GM12878 (cell line): ENCODE measurements around the gene ERN1. TPM values are rescaled to one million over a fixed set of nuclear protein-coding genes. Genes with fewer than 3 reads are reported as not detected.

ENCODE experiments used
- ASH2L ChIP-seq: fragments of 300-600, 200-600 bp; sonication (generic); IDR thresholded peaks from 2 replicates; pipeline ENCODE4 v1.6.1; 2017; ENCODE audit warnings: low read depth, mild to moderate bottlenecking, borderline replicate concordance
- ATF7 ChIP-seq: fragments of 450-650 bp; IDR thresholded peaks from 2 replicates; pipeline ENCODE4 v1.6.1; 2016; ENCODE audit warnings: low read depth, mild to moderate bottlenecking
- BMI1 ChIP-seq: fragments of 450-650 bp; IDR thresholded peaks from 2 replicates; pipeline ENCODE4 v1.6.1; 2016; ENCODE audit warnings: mild to moderate bottlenecking, moderate library complexity, borderline replicate concordance
- CHD1 ChIP-seq: IDR thresholded peaks from 2 replicates; pipeline ENCODE4 v1.6.1; 2012; ENCODE audit warnings: low read depth, low read length, improper control_type of control experiment
- CREM ChIP-seq: IDR thresholded peaks from 2 replicates; pipeline ENCODE4 v1.6.1; 2014; ENCODE audit warnings: antibody characterized with exemption, low read depth
- IKZF2 ChIP-seq, 2 experiments: fragments of 450-650 bp; IDR thresholded peaks; 2 replicates each; pipeline ENCODE4 v1.6.1; 2017; ENCODE audit warnings: mild to moderate bottlenecking in 2 of 2, moderate library complexity in 2 of 2
- MTA2 ChIP-seq: fragments of 450-650 bp; IDR thresholded peaks from 2 replicates; pipeline ENCODE4 v1.6.1; 2016; ENCODE audit warnings: low read depth, mild to moderate bottlenecking, moderate library complexity
- MYB ChIP-seq: fragments of 150-350 bp; IDR thresholded peaks from 2 replicates; pipeline ENCODE4 v1.6.1; 2014; ENCODE audit warnings: mild to moderate bottlenecking, low read depth, low read length, borderline replicate concordance
- MYC ChIP-seq: IDR thresholded peaks from 2 replicates; pipeline ENCODE4 v1.6.1; 2011; ENCODE audit warnings: mild to moderate bottlenecking, low read length, moderate library complexity, inconsistent platforms; ENCODE audit not compliant: insufficient read depth, insufficient replicate concordance, insufficient read length, severe bottlenecking
- PAX5 ChIP-seq: IDR thresholded peaks from 2 replicates; pipeline ENCODE4 v1.6.1; 2011; ENCODE audit warnings: low read depth, low read length, borderline replicate concordance
- SIX5 ChIP-seq: IDR thresholded peaks from 2 replicates; pipeline ENCODE4 v1.6.1; 2011; ENCODE audit warnings: mild to moderate bottlenecking, low read depth, low read length, moderate library complexity; ENCODE audit not compliant: severe bottlenecking
- SMAD5 ChIP-seq: IDR thresholded peaks from 2 replicates; pipeline ENCODE4 v1.6.1; 2016; ENCODE audit warnings: antibody characterized with exemption, low read depth
- SMARCA5 ChIP-seq: fragments of 450-650 bp; IDR thresholded peaks from 2 replicates; pipeline ENCODE4 v1.6.1; 2017; ENCODE audit warnings: mild to moderate bottlenecking
- SP1 ChIP-seq: IDR thresholded peaks from one replicate; pipeline ENCODE4 v1.6.1; 2011; ENCODE audit warnings: low read depth, low read length
- YY1 ChIP-seq: IDR thresholded peaks from 2 replicates; pipeline ENCODE4 v1.6.1; 2011; ENCODE audit warnings: low read depth, mild to moderate bottlenecking, low read length
- polyA plus RNA-seq, 11 experiments: library from polyadenylated mRNA; depleted of rRNA in 4 of 11; unstranded in 6 of 11; stranded (reverse) in 5 of 11; fragments of >200 nt; fragmentation: Nextera tagmentation in 4 of 11; fragmentation: Illumina TruSeq in 1 of 11; extraction: Ambion mirVana in 4 of 11; extraction: Trizol in 1 of 11; gene quantifications; 1 replicate in 1 of 11; 2 replicates in 10 of 11; pipeline versions ENCODE4 v1.2.1 to v1.2.3, GENCODE V29; 2011 to 2016; ENCODE audit warnings: inconsistent platforms in 2 of 11, missing spikeins in 2 of 11, low read depth in 1 of 11
- total RNA-seq, 4 experiments: library from RNA; depleted of rRNA in 3 of 4; stranded (reverse); fragments of >200 nt in 3 of 4; fragmentation: Illumina TruSeq in 1 of 4; extraction: Trizol in 1 of 4; gene quantifications; 2 replicates each; pipeline versions ENCODE4 v1.2.1 to v1.2.3, GENCODE V29; 2013 to 2021
- TF ChIP-seq, protein P1 (sequence below): fragments of 450-650 bp; IDR thresholded peaks from 2 replicates; pipeline ENCODE4 v1.6.1; 2018; ENCODE audit warnings: mild to moderate bottlenecking, low read depth, moderate library complexity; ENCODE audit not compliant: partially characterized antibody
- TF ChIP-seq, protein P2 (sequence below): fragments of 450-650 bp; formaldehyde crosslinking; IDR thresholded peaks from 2 replicates; pipeline ENCODE4 v1.4.0; 2020; ENCODE audit warnings: mild to moderate bottlenecking, moderate library complexity
- TF ChIP-seq, protein P3 (sequence below): IDR thresholded peaks from 2 replicates; pipeline ENCODE4 v1.6.1; 2012; ENCODE audit warnings: low read depth, low read length, improper control_type of control experiment
- TF ChIP-seq, protein P4 (sequence below): fragments of 450-650 bp; IDR thresholded peaks from 2 replicates; pipeline ENCODE4 v1.6.1; 2017; ENCODE audit warnings: mild to moderate bottlenecking, moderate library complexity

Gene ERN1
- total and polyA plus RNA-seq, 10 of the 15 experiments (the other 5 are each of a cell fraction or from before 2014, with no cell fraction given), result 2.6 to 19.2 (median 7.6) TPM

DNA sequence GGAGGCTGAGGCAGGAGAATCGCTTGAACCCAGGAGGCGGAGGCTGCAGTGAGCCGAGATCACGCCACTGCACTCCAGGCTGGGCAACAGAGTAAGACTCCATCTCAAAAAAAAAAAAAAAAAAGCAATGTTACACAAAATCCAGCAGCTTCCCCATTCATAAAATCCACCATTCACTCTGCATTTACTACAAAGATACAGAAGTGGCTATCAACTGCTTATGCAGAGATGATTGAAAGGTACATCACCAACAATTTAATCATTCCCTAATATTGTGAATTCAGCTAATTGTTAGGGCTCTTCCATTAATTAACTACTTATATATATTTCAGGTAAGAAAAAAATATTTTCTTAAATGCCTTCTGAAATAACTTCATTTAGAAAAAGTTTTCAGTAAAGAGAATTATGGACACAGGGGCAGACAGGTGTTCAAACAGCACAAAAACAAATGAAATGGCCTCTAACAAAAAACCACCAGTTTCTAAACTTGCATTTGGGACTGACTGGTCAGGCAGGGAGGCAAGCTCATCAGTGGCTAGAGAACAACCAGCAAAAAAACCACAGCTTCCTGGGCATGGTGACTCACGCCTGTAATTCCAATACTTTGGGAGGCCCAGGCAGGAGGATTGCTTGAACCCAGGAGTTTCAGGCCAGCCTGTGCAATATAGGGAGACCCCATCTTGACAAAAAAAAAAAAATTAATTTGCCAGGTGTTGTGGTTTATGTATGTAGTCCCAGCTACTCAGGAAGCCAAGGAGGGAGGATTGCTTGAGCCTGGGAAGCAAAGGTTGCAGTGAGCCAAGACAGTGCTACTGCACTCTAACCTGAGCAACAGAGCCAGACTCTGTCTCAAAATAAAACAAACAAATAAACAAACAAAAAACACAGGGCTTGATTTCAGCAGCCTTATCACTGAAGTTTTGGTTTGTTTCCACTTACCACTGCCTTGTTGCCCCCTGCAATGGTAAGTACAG lies 26.3 kb downstream of the ERN1 start (continued):
- TF ChIP-seq, protein P1, sequence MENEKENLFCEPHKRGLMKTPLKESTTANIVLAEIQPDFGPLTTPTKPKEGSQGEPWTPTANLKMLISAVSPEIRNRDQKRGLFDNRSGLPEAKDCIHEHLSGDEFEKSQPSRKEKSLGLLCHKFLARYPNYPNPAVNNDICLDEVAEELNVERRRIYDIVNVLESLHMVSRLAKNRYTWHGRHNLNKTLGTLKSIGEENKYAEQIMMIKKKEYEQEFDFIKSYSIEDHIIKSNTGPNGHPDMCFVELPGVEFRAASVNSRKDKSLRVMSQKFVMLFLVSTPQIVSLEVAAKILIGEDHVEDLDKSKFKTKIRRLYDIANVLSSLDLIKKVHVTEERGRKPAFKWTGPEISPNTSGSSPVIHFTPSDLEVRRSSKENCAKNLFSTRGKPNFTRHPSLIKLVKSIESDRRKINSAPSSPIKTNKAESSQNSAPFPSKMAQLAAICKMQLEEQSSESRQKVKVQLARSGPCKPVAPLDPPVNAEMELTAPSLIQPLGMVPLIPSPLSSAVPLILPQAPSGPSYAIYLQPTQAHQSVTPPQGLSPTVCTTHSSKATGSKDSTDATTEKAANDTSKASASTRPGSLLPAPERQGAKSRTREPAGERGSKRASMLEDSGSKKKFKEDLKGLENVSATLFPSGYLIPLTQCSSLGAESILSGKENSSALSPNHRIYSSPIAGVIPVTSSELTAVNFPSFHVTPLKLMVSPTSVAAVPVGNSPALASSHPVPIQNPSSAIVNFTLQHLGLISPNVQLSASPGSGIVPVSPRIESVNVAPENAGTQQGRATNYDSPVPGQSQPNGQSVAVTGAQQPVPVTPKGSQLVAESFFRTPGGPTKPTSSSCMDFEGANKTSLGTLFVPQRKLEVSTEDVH, result no peak
- TF ChIP-seq MTA2, result peak; percentile 35; the same call in 1 of the 2 replicates
- TF ChIP-seq MYB, result no peak
- TF ChIP-seq CREM, result peak; percentile 6; the same call in 1 of the 2 replicates
- TF ChIP-seq, protein P2, sequence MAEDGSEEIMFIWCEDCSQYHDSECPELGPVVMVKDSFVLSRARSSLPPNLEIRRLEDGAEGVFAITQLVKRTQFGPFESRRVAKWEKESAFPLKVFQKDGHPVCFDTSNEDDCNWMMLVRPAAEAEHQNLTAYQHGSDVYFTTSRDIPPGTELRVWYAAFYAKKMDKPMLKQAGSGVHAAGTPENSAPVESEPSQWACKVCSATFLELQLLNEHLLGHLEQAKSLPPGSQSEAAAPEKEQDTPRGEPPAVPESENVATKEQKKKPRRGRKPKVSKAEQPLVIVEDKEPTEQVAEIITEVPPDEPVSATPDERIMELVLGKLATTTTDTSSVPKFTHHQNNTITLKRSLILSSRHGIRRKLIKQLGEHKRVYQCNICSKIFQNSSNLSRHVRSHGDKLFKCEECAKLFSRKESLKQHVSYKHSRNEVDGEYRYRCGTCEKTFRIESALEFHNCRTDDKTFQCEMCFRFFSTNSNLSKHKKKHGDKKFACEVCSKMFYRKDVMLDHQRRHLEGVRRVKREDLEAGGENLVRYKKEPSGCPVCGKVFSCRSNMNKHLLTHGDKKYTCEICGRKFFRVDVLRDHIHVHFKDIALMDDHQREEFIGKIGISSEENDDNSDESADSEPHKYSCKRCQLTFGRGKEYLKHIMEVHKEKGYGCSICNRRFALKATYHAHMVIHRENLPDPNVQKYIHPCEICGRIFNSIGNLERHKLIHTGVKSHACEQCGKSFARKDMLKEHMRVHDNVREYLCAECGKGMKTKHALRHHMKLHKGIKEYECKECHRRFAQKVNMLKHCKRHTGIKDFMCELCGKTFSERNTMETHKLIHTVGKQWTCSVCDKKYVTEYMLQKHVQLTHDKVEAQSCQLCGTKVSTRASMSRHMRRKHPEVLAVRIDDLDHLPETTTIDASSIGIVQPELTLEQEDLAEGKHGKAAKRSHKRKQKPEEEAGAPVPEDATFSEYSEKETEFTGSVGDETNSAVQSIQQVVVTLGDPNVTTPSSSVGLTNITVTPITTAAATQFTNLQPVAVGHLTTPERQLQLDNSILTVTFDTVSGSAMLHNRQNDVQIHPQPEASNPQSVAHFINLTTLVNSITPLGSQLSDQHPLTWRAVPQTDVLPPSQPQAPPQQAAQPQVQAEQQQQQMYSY (CRISPR knock-in tag), result no peak
- no peak for TF ChIP-seq SMAD5
- no peak for TF ChIP-seq ASH2L
- no peak for TF ChIP-seq BMI1
- TF ChIP-seq, protein P3, sequence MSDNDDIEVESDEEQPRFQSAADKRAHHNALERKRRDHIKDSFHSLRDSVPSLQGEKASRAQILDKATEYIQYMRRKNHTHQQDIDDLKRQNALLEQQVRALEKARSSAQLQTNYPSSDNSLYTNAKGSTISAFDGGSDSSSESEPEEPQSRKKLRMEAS, result no peak
- no peak for TF ChIP-seq SIX5
- no peak for TF ChIP-seq SMARCA5
- no peak for TF ChIP-seq PAX5
- TF ChIP-seq YY1, result no peak
- TF ChIP-seq MYC, result no peak
- TF ChIP-seq CHD1, result no peak
- TF ChIP-seq SP1, result no peak
- peak; percentile 88 to 89 for TF ChIP-seq IKZF2 (IDR thresholded peaks at IDR 0.05)
- TF ChIP-seq, protein P4, sequence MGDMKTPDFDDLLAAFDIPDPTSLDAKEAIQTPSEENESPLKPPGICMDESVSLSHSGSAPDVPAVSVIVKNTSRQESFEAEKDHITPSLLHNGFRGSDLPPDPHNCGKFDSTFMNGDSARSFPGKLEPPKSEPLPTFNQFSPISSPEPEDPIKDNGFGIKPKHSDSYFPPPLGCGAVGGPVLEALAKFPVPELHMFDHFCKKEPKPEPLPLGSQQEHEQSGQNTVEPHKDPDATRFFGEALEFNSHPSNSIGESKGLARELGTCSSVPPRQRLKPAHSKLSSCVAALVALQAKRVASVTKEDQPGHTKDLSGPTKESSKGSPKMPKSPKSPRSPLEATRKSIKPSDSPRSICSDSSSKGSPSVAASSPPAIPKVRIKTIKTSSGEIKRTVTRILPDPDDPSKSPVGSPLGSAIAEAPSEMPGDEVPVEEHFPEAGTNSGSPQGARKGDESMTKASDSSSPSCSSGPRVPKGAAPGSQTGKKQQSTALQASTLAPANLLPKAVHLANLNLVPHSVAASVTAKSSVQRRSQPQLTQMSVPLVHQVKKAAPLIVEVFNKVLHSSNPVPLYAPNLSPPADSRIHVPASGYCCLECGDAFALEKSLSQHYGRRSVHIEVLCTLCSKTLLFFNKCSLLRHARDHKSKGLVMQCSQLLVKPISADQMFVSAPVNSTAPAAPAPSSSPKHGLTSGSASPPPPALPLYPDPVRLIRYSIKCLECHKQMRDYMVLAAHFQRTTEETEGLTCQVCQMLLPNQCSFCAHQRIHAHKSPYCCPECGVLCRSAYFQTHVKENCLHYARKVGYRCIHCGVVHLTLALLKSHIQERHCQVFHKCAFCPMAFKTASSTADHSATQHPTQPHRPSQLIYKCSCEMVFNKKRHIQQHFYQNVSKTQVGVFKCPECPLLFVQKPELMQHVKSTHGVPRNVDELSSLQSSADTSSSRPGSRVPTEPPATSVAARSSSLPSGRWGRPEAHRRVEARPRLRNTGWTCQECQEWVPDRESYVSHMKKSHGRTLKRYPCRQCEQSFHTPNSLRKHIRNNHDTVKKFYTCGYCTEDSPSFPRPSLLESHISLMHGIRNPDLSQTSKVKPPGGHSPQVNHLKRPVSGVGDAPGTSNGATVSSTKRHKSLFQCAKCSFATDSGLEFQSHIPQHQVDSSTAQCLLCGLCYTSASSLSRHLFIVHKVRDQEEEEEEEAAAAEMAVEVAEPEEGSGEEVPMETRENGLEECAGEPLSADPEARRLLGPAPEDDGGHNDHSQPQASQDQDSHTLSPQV, result no peak
- TF ChIP-seq ATF7, result no peak
